ENCODE results near the gene MOCS2. TPM values are rescaled to one million over a fixed set of nuclear protein-coding genes. Genes with fewer than 3 reads are reported as not detected.

Gene MOCS2
- total RNA-seq, 2 experiments from 2014 or later = 21.0 to 21.3 TPM

DNA sequence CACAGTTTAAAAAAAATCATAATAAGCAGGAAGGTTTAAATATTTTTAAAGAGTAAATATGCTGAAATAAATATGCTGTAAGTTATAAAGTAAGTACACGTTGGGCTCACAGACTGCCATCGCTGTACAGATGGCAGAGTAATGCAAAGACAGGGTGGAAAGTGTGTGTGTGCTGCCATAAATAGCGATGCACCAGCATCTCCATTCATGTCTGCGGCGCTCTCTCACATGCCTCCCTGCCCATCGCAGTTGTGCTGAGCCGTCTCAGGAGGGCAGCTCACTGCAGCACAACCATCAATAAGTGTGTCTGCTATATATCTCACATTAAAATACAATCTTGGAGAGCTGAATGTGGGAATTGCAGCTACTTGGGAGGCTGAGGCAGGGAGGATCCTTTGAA lies 14.3 kb downstream of the MOCS2 start:
- no peak overlapping the region for H3K4me3 Mint-ChIP-seq
- intact Hi-C loops (cut with DNase I, micrococcal nuclease) = loop anchor here in 1 of 2 experiments (5.0 kb wide), 1 partner anchor 308 kb away; the partner anchor contains the start of genes ITGA1 and PELO
- H3K36me3 Mint-ChIP-seq (ENCODE audit: low read depth) = peaks cover 19% of the 10 kb centered on the region
- H3K4me1 Mint-ChIP-seq = peaks cover 10% of the 10 kb centered on the region
- no peak overlapping the region for H3K27ac Mint-ChIP-seq
- H3K27me3 Mint-ChIP-seq = no peaks in the 10 kb centered on the region
- no peaks in the 10 kb centered on the region for H3K9me3 Mint-ChIP-seq (ENCODE audit: low read depth)
- ChIA-PET CTCF (interaction anchor here (0.7 to 7.1 kb wide), 11 partner anchors 13 to 167 kb away, joined by 3 to 143 read pairs (median 3); partner anchors contain the start of gene MOCS2), POLR2A (no interaction called here)
- DNase-seq (no peak), ATAC-seq (no peak)

DNA sequence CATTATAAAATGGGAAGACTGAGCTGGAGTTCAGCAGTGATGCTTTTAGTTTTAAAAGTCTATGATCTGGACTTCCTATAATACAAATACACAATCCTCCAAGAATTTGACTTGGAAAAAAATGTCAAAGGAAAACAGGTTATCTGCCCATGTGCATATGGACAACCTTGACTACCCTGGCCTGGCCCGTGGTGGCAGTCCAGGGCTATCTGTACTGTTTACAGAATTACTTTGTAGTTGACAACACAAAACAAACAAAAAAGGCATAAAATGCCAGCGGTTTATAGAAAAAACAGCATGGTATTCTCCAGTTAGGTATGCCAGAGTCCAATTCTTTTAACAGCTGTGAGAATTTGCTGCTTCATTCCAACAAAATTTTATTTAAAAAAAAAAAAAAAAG lies 17.3 kb downstream of the MOCS2 start:
- H3K4me1 Mint-ChIP-seq = peaks cover 25% of the 10 kb centered on the region
- H3K4me3 Mint-ChIP-seq = no peak overlapping the region
- H3K36me3 Mint-ChIP-seq (ENCODE audit: low read depth) = peaks cover 5% of the 10 kb centered on the region
- DNase-seq (no peak), ATAC-seq (no peak)
- H3K9me3 Mint-ChIP-seq (ENCODE audit: low read depth) = no peaks in the 10 kb centered on the region
- CTCF ChIA-PET = interaction anchor here (0.6 to 6.4 kb wide), 7 partner anchors 8 to 190 kb away, joined by 3 to 72 read pairs (median 3); no protein-coding TSS in a partner anchor
- intact Hi-C loops (cut with DNase I, micrococcal nuclease) = no loop called here
- POLR2A ChIA-PET = no interaction called here
- no peak overlapping the region for H3K27ac Mint-ChIP-seq
- H3K27me3 Mint-ChIP-seq = no peaks in the 10 kb centered on the region

DNA sequence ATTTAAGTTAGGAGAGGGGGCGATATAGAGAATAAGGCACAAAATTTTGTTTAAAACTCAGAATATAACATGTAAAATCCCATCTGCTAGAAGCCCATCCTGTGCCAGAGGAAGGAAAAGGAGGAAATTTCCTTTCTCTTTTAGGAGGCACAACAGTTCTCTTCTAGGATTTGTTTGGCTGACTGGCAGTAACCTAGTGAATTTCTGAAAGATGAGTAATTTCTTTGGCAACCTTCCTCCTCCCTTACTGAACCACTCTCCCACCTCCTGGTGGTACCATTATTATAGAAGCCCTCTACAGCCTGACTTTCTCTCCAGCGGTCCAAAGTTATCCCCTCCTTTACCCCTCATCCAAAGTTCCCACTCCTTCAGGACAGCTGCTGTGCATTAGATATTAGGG lies 18.3 kb downstream of the MOCS2 start:
- DNase-seq = no peak
- peaks cover 25% of the 10 kb centered on the region for H3K4me1 Mint-ChIP-seq
- H3K9me3 Mint-ChIP-seq (ENCODE audit: low read depth) = no peaks in the 10 kb centered on the region
- peaks cover 3% of the 10 kb centered on the region for H3K36me3 Mint-ChIP-seq (ENCODE audit: low read depth)
- no peak for ATAC-seq
- POLR2A ChIA-PET = no interaction called here
- H3K4me3 Mint-ChIP-seq = no peak overlapping the region
- intact Hi-C loops (cut with DNase I, micrococcal nuclease) = no loop called here
- no peaks in the 10 kb centered on the region for H3K27me3 Mint-ChIP-seq
- H3K27ac Mint-ChIP-seq = no peak overlapping the region
- CTCF ChIA-PET = interaction anchor here (0.6 to 6.4 kb wide), 6 partner anchors 18 to 189 kb away, joined by 3 to 72 read pairs (median 3); partner anchors contain the start of gene MOCS2

DNA sequence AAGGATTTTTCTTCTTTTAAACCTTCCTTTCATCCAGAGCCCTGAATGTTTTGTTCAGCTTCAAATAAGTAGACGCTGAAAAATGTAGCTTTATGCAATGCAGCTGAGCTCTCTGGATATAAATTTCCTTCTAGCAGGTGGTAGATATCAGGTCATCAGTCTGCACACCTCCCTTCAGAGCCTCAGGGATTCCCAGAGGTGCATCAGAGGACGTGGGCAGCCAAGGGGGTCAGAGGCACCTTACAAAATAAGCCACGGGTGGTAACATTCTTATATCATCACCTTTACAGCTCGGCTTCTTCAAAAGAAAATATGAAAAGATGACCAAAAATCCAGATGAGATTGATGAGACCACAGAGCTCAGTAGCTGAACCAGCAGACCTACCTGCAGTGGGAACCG lies 19.3 kb downstream of the MOCS2 start:
- no peaks in the 10 kb centered on the region for H3K9me3 Mint-ChIP-seq (ENCODE audit: low read depth)
- peak; percentile 33 for DNase-seq
- peaks cover 24% of the 10 kb centered on the region for H3K4me1 Mint-ChIP-seq
- H3K27me3 Mint-ChIP-seq = no peaks in the 10 kb centered on the region
- no peak overlapping the region for H3K4me3 Mint-ChIP-seq
- H3K36me3 Mint-ChIP-seq (ENCODE audit: low read depth) = peaks cover 3% of the 10 kb centered on the region
- intact Hi-C loops (cut with DNase I, micrococcal nuclease) = no loop called here
- ChIA-PET CTCF (interaction anchor here (0.8 to 6.4 kb wide), 9 partner anchors 8 to 148 kb away, joined by 3 to 72 read pairs (median 5); partner anchors contain the start of gene MOCS2), POLR2A (interaction anchor here (1.0 kb wide), 1 partner anchor 20 kb away, joined by 3 read pairs; the partner anchor contains the start of gene MOCS2)
- H3K27ac Mint-ChIP-seq = no peak overlapping the region
- ATAC-seq = no peak

DNA sequence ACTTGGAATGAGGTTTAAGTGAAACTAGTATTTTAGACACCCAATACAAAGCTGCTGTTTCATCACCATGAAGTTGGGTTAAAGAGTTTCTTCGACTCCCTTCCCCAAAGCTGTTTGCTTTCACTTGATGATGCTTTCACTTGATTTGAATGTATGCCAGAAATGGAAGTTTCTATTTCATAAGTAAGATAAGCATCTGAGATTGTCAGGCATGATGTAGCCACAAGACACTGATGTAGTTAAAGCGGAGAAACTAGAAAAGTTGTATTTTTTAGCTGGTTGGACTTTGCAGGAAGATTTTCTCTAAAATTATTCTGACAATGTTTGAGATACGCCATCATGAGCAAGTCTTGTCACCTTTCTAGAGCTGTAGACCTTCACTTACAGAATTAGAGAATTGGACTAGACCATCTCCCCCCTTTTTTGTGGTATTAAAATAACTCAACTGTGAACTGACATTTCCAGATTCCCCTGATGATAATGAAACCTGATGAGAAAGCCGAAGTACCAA lies 20.0 kb downstream of the MOCS2 start:
- H3K27me3 Mint-ChIP-seq = peaks cover 2% of the 10 kb centered on the region
- intact Hi-C loops (cut with DNase I, micrococcal nuclease) = loop anchor here (1.0 to 2.0 kb wide), 4 partner anchors 20 to 81 kb away; no protein-coding TSS in a partner anchor
- POLR2A ChIA-PET = interaction anchor here (0.6 to 1.5 kb wide), 6 partner anchors 18 to 473 kb away, joined by 3 to 4 read pairs (median 3); partner anchors contain the start of gene MOCS2
- H3K9me3 Mint-ChIP-seq (ENCODE audit: low read depth) = no peaks in the 10 kb centered on the region
- peak overlapping the region; percentile 83 for H3K27ac Mint-ChIP-seq
- ATAC-seq (peak; percentile 86), DNase-seq (no peak)
- peak overlapping the region; percentile 60 for H3K4me3 Mint-ChIP-seq
- peaks cover 29% of the 10 kb centered on the region for H3K4me1 Mint-ChIP-seq
- no peaks in the 10 kb centered on the region for H3K36me3 Mint-ChIP-seq (ENCODE audit: low read depth)
- CTCF ChIA-PET = interaction anchor here (0.5 to 6.4 kb wide), 16 partner anchors 9 to 302 kb away, joined by 3 to 72 read pairs (median 4); partner anchors contain the start of gene MOCS2

DNA sequence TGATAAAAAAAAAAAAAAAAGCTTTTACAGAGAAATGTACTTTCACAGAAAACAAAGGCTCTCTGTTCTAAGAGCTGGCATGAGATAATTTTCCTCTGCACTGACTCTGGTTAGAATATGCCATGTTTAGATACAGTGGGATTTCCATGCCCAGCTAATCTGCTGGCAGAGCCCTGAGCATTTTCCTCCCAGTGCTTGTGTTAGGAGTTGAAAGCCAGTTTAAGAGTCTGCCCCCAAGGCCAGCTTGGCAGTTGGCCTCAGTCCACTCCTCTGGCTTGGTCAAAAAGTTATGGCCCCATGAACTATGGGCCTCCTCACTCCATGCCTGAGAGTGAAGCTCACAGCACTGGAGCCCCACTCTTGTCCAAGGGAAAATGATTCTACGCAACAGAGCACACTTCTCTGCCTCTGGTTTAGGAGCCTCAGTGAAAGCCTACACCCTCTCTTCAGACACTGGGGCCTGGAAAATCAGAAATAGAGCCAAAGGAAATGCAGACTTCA lies 21.9 kb downstream of the MOCS2 start:
- ChIA-PET POLR2A (interaction anchor here (0.5 kb wide), 1 partner anchor 33 kb away, joined by 4 read pairs; no protein-coding TSS in a partner anchor), CTCF (interaction anchor here (0.5 to 5.1 kb wide), 6 partner anchors 11 to 139 kb away, joined by 3 to 33 read pairs (median 9); no protein-coding TSS in a partner anchor)
- ATAC-seq = no peak
- DNase-seq = no peak
- peaks cover 42% of the 10 kb centered on the region for H3K4me1 Mint-ChIP-seq
- H3K36me3 Mint-ChIP-seq (ENCODE audit: low read depth) = no peaks in the 10 kb centered on the region
- intact Hi-C loops (cut with DNase I, micrococcal nuclease) = loop anchor here (2.0 kb wide), 1 partner anchor 57 kb away; no protein-coding TSS in a partner anchor
- H3K27me3 Mint-ChIP-seq = peaks cover 8% of the 10 kb centered on the region
- H3K4me3 Mint-ChIP-seq = no peak overlapping the region
- H3K9me3 Mint-ChIP-seq (ENCODE audit: low read depth) = no peaks in the 10 kb centered on the region
- no peak overlapping the region for H3K27ac Mint-ChIP-seq

DNA sequence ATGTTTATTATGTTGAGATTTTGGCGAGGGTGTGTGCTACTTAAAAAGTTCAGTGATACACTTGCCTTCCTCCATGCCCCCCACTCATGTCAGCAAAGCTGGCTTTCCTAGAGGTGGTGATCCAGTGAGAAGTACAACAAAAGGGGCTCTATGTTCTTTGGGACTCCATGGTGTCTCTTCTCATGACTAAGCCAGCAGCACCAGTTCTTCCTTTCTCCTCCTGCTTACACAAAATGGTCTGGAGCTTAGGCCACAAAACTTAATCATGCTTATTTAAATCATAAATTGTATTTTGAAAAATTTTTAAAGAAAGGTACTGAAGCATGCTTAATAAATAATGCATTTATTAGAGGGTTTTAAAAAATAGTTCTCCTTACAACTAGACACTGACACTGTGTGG lies 22.4 kb downstream of the MOCS2 start:
- DNase-seq (no peak), ATAC-seq (no peak)
- no peaks in the 10 kb centered on the region for H3K36me3 Mint-ChIP-seq (ENCODE audit: low read depth)
- peaks cover 42% of the 10 kb centered on the region for H3K4me1 Mint-ChIP-seq
- ChIA-PET POLR2A (no interaction called here), CTCF (interaction anchor here (0.5 to 5.1 kb wide), 5 partner anchors 17 to 138 kb away, joined by 3 to 33 read pairs (median 7); no protein-coding TSS in a partner anchor)
- no peaks in the 10 kb centered on the region for H3K9me3 Mint-ChIP-seq (ENCODE audit: low read depth)
- intact Hi-C loops (cut with DNase I, micrococcal nuclease) = no loop called here
- no peak overlapping the region for H3K4me3 Mint-ChIP-seq
- H3K27me3 Mint-ChIP-seq = peaks cover 8% of the 10 kb centered on the region
- H3K27ac Mint-ChIP-seq = no peak overlapping the region

DNA sequence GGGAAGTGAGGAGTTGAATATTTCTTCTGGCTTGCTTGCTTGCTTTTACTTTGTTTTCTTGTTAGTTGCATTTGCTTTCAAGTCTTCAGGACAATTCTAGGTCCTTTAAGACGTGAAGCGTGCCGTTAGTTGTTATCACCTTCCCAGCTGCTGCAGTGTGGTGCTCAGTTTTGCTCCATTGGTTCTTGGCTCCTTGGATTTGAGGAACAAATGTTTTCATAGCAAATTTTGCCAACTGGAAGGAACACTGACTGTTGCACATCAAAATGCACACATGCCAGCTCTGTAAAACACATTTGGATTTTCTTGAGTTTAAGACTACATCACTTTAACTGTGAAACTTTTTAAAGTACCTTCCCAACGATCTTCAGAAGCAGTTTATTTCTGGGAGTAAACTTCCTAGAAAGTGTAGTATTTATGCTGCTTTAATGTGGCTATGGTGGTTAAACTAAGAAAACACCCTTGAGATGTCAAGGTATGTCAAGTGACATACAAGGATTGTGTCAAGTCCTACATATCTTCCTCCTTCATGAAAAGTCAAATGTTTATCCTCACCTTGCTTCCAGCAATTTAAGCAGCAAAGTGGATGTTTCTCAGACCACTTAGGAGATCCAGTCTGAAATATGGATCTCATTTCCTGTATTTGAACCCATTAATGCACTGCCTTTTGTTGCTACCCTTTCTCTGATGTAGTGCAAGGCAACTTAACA lies 24.9 kb downstream of the MOCS2 start:
- CTCF ChIA-PET = interaction anchor here (1.6 kb wide), 1 partner anchor 106 kb away, joined by 3 read pairs; no protein-coding TSS in a partner anchor

DNA sequence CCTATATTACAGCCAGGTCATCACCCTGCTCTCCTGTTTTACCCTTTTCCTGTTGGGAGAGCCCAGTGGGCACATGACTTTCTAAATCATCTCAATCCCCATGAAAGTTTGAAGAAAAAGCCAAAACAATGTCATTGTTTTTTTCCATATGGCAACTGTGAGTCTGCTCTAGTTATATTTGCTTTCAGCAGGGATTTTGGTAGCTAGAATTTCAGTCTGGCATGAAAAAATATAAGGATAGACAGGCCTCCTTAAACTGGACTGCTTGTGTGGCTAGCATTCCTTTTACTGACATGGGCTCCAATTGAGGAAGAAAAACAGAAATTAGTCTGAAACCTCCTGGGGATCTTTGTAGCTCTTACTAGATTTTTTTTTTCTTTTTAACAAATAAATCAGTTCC lies 25.6 kb downstream of the MOCS2 start:
- Mint-ChIP-seq H3K36me3 (ENCODE audit: low read depth) (no peaks in the 10 kb centered on the region), H3K9me3 (ENCODE audit: low read depth) (no peaks in the 10 kb centered on the region), H3K27me3 (peaks cover 8% of the 10 kb centered on the region), H3K4me3 (no peak overlapping the region), H3K27ac (no peak overlapping the region), H3K4me1 (peaks cover 28% of the 10 kb centered on the region)
- DNase-seq = no peak
- intact Hi-C loops (cut with DNase I, micrococcal nuclease) = no loop called here
- no peak for ATAC-seq
- ChIA-PET CTCF (interaction anchor here (0.6 to 1.6 kb wide), 3 partner anchors 9 to 296 kb away, joined by 3 read pairs; partner anchors contain the start of genes ITGA1 and PELO), POLR2A (interaction anchor here (0.6 kb wide), 1 partner anchor 1100 kb away, joined by 4 read pairs; no protein-coding TSS in a partner anchor)

More for the DNA sequence above, 24.9 kb downstream of the MOCS2 start:
- no peak overlapping the region for H3K4me3 Mint-ChIP-seq
- H3K27me3 Mint-ChIP-seq = peaks cover 8% of the 10 kb centered on the region
- H3K27ac Mint-ChIP-seq = no peak overlapping the region
- POLR2A ChIA-PET = no interaction called here
- intact Hi-C loops (cut with DNase I, micrococcal nuclease) = no loop called here
- no peaks in the 10 kb centered on the region for H3K36me3 Mint-ChIP-seq (ENCODE audit: low read depth)
- ATAC-seq (no peak), DNase-seq (no peak)
- H3K9me3 Mint-ChIP-seq (ENCODE audit: low read depth) = no peaks in the 10 kb centered on the region
- H3K4me1 Mint-ChIP-seq = peaks cover 36% of the 10 kb centered on the region

DNA sequence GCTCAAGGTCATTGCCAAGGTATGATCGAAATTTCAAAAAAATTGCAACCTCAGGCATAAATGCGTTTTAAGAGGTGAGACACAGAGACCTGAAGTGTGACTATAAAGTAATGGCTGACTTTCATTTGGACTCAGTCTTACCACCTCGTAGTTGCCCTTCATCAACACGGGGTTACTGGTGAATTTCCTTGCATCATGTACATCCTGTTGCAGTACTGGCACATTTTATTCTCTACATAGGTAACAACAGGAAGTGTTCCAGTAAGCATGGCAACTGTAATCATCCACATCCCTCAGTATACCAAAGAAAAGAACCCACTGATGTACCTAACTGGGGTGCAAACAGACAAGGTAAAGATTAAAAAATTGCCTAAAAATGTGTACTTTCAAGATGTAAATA lies 29.3 kb downstream of the MOCS2 start:
- Mint-ChIP-seq H3K4me3 (no peak overlapping the region), H3K4me1 (peaks cover 26% of the 10 kb centered on the region), H3K9me3 (ENCODE audit: low read depth) (no peaks in the 10 kb centered on the region), H3K27ac (no peak overlapping the region), H3K27me3 (peaks cover 18% of the 10 kb centered on the region), H3K36me3 (ENCODE audit: low read depth) (no peaks in the 10 kb centered on the region)
- ATAC-seq (peak; percentile 90), DNase-seq (no peak)
- intact Hi-C loops (cut with DNase I, micrococcal nuclease) = no loop called here
- POLR2A ChIA-PET = no interaction called here
- CTCF ChIA-PET = interaction anchor here (0.6 kb wide), 1 partner anchor 165 kb away, joined by 3 read pairs; no protein-coding TSS in a partner anchor

DNA sequence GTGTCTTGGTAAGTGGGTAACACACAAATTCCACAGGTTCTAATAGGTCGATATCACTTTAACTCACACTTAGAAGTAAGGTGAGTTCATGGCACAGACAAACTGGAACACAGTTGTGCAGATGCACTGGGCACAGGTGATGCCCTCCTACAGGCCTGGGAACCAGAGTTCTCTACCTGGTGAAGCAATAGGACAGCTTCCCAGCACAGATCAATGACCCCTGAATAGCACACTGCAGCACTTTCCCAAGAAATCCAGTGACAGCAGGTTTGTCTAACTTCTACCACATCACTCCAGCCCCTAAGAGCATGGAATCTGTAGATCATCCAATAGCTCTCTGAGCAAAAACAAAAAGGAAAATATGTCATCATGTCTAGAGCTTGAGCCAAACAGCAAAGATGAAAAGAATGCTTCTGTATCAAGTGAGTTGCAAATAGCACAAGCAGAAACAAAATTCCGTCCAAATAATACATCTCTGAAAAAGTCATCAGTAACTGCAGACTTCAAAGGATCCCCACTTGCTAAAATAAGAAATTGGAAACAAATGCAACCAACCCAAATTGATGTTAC lies 33.5 kb downstream of the MOCS2 start:
- no peak for ATAC-seq
- Mint-ChIP-seq H3K27me3 (peaks cover 20% of the 10 kb centered on the region), H3K4me1 (peaks cover 7% of the 10 kb centered on the region), H3K4me3 (no peak overlapping the region), H3K9me3 (ENCODE audit: low read depth) (no peaks in the 10 kb centered on the region), H3K27ac (no peak overlapping the region), H3K36me3 (ENCODE audit: low read depth) (no peaks in the 10 kb centered on the region)
- DNase-seq = no peak
- intact Hi-C loops (cut with DNase I, micrococcal nuclease) = no loop called here
- ChIA-PET CTCF (no interaction called here), POLR2A (no interaction called here)

Data from activated CD4-positive, alpha-beta T cell treated with anti-CD3 and anti-CD28 coated beads for 36 hours (primary cell).